HG03060 (cell line): ENCODE results near the gene VPS4A.

Experiments
- ATAC-seq: cut with Tn5 transposase; IDR thresholded peaks from one replicate; pipeline ENCODE4 v1.9.1; 2021; ENCODE audit warnings: low read depth, moderate number of reproducible peaks; ENCODE audit not compliant: unreplicated experiment

The VPS4A gene

DNA sequence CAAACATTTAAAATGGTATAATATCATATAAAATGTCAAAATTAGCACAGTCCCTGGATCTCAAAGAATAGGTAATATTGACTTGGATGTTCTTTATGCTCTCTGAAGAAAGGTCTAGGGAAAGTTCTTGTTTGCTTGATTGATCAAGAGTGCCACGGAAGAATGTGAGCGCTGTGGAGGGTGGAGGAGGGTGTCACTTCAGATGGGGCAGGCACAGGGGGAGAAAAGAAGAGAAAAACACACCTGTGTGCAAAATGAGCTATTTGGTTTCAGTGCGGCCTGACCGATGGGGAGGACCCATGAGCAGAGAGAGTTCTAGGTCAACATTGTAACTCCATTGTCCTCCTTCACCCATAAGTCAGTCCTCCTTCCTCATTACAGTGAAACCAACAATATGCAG, 8.8 kb upstream of the VPS4A start:
- no peak for ATAC-seq

DNA sequence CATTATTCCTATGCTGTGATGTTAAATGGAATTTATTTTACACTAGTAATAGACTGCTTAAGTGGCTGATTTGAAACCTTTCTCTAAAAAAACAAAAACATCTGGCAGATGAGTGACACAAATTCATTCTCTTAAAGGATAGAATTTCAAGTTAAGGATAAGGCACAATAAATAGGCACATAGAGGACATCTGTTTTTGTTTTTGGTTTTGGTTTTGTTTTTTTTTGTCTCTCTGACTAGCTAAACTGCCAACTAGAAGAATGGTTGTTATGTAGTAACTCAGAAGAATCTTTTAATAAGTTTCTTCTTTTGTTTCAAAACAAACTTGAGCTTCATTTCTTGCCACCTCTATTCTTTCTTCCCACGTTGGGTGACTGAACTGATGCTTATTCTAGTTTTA, 5.1 kb upstream of the VPS4A start:
- ATAC-seq, result no peak

DNA sequence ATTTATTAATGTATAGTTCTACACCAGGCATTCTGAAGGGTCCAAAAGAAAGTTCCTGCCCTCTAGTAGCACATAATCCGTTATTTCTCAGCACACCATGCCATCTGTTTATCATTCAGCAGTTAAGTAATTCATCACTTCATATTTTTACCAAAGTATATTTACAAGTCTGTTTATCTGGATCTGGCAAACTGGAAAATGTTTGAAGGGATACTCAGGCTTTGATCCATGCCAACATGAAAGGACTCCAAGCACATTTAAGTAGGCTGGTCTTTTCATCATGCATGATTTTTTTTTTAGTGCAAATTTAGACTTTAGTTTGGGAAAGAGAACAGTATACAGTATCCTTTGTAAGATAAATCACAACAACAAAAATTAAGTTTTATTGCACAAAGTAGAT, 4.1 kb upstream of the VPS4A start:
- ATAC-seq, result no peak

DNA sequence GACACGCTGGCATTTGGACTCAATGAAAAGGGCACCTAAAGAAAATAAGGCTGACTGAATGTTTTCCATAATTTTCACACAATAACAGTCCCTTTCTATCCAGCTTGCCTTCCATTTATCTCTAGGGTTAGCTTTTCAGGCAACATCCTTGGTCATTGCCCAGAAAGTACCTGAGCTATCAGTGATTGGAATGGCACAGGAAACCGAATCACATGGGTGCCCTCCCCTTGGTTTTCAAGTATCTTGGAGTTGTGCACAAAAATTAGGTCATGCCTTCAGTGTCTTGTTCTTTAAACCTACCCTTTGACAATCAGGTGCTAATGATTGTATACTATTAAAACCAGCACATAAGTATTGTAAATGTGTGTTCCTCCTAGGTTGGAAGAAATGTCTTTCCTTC, 3.3 kb upstream of the VPS4A start:
- ATAC-seq, result no peak

DNA sequence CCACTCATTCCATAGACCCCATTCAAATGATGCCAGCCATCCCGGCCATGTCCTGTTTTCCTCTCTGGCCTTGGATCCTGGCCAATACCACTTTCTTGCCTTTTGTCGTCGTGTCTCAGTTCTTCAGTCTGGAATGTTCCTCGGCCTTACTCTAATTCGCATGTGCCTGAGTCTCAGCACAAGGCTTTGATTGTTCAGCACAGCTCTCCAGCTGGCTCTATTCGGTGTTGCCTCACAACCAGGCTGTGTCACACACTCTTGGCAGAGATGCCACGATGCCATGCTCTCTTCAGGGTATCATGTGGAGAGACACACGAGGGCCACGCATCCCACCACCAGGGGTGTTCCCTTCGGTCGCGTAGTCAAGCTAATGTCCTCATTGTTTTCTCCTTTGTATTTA, 1.8 kb upstream of the VPS4A start:
- ATAC-seq, result no peak

DNA sequence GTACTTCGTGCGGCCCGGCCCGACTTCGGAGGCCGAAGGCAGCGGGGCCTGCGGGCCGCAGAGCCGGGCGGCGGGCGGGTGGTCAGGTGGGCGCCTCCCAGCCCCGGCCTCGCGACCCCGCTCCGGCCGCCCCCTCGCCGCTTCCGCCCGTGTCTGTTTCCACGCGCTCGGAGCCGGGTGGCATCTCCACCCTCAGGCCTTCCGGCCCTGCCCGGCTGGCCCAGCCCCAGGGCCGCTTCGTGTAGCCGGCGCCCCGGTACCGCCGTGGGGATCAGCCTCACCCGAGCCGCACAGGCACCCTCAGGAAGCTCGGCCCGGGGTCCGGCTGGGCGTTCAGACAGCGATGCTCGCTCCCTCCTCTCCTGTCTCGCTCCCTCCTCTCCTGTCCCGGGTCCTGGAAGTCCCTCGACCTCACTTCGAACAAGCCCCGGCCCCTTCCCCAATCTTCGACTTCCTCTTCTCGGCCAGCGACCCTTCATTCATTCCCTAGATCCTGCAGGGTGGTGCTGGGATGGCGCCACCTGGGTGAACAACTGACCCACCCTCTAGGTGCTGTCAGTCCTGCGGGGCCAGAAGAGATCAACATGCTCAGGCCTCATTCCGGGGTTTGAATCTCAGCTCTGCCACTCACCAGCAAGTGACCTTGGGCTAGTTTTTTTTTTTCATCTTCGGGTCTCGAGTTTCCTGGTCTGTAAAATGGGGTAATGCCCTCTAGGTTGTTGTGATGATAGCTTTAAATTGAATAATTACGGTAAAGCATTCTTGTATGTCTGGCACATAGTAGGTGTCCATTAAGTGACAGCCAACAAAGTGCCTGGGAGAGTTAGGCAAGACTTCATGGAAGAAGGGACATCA, 610 bp downstream of the VPS4A start:
- peak; percentile 22 for ATAC-seq

DNA sequence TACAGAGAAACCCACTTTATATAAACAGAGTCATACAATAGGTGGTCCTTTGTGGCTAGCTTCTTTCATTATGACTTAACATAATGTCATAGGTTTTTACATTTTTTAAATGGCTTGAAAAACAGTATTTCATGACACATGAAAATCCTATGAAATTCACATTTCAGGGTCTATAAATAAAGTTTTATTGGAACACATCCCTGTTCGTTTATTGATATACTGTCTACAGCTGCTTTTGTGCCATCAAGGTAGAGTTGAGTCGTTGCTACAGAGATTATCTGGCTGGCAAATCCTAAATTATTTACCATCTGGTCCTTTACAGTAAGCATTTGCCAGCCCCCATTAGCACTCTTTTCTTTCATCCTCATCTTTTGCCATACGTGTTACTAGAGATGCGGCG, 2.3 kb downstream of the VPS4A start:
- ATAC-seq, result no peak

DNA sequence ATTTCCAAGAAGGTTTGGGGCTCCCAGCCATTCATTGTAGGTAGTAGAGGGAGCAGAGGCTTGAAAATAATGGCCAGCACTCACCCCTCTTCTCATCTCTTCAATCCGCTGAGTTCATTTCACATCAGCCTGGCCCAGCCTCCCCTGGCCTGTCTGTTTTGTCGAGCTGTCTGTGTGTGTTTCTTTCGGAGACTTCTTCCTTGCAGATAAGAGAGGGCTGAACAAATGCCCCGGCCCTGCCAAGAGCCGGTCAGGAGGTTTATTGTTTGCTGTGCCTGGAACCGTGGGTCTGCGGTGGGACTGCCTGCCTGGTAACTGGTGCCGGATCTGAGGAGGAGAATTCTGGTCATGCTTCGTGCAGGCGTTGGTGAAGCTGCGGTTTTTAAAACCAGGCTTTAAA, 3.4 kb downstream of the VPS4A start:
- no peak for ATAC-seq

DNA sequence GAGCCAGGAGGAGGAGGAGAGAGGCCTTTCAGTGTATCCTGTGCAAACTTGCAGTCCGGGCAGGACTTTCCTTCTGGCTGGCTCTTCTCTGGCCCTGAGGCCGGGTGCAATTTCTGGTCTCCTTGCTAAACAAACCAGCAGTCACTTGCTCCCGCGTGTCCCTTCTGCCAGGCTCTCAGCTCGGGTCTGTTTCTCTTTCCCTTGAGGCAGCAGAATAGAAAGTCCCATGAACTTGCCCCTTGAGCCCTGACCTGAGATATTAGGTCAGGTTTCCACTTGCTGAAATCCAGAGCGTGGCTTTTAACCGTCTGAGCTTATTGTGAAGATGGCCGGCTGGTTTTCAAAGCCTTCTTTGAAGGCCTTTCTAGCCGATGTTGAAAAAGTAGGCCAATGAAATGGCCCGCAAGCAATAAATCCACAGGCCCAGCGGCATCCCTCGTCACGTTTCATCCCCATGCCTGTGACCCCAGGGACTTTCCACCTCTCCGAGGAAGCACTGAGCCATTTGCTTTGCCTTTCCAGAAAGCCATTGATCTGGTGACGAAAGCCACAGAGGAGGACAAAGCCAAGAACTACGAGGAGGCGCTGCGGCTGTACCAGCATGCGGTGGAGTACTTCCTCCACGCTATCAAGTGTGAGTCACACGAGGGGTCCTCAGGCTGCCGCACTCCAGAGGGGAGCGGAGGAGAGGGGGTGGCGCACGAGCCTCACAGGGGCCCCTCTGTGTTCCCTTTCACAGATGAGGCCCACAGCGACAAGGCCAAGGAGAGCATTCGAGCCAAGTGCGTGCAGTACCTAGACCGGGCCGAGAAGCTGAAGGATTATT, 4.5 kb downstream of the VPS4A start:
- no peak for ATAC-seq

DNA sequence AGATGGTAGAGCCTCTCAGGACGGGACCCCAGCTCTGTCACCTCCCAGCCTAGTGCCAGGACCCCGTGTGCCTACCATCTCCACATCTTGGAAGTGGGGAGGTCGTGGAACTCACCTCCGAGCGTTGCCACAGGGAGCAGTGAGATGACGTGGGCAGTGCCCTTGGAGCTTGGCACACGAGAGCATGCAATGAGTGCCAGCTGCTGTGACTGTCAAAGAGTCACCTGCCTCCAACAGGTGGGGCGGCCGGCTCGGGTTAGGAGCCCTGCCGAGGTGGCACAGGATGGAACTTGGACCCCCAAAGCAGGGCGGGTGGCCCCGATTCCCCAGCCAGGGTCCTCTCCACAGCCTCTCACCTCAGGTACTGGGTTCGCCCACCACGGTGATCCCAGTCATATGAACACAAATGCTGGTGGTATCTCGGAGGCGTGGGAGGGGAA, 5.5 kb downstream of the VPS4A start:
- ATAC-seq, result no peak

DNA sequence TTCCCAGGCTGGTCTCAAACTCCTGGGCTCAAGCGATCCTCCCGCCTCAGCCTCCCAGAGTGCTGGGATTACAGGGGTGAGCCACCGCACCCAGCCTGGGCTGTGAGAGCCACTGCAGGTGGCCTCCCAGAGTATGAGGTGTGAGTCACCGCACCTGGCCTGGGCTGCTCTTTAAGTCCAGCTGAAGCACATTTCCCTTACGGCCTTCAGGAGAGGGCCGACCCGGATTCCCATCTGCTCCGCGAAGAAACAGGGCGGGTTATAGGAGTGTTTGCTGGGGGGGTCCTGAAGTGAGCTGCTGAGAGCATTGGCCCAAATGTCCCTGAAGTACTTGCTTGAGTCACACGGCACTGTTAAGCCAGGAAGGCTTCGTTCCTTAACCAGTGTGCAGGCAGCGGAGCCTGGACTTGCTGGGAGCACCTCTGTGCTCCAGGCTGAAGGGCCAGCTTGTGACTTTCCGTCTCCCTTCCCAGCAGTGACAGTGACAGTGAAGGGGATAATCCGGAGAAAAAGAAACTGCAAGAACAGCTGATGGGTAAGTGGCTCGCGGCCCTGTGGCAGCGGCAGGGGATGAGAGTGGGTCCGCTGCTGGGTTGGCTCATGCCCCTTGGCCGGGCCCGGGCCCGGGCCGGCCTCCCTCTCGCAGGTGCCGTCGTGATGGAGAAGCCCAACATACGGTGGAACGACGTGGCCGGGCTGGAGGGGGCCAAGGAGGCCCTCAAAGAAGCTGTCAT, 7.2 kb downstream of the VPS4A start:
- no peak for ATAC-seq

DNA sequence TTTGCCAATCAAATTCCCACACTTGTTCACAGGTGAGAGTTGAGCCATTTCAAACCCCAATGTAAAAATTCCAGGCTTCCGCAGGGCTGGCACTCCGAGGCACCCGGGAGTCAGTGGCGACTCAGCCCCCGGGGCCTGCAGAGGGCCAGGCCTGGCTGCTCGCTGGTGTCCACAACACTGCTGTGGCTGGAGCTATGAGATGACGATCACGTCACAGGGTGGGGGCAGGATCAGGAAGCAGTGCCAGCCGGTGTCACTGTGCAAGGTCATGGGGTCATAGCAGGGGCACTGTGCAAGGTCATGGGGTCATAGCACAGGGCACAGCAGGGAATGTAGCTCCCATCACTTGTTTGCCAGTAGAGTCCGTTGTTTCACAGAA, 7.8 kb downstream of the VPS4A start:
- ATAC-seq, result no peak

DNA sequence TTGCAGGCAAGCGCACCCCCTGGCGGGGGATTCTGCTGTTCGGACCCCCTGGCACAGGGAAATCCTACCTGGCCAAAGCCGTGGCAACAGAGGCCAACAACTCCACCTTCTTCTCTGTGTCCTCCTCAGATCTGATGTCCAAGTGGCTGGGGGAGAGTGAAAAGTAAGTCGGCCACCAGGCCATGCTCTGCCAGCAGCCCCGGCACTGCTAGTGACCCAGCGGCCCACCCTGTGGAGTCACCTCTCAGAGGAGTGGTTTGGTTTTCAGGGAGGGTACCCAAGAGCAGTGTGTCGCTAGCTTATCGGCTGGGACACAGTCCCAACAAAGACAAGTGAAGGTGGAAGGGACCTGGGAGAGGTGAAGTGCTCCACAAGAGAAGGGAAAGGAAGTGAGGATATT, 8.2 kb downstream of the VPS4A start:
- no peak for ATAC-seq

DNA sequence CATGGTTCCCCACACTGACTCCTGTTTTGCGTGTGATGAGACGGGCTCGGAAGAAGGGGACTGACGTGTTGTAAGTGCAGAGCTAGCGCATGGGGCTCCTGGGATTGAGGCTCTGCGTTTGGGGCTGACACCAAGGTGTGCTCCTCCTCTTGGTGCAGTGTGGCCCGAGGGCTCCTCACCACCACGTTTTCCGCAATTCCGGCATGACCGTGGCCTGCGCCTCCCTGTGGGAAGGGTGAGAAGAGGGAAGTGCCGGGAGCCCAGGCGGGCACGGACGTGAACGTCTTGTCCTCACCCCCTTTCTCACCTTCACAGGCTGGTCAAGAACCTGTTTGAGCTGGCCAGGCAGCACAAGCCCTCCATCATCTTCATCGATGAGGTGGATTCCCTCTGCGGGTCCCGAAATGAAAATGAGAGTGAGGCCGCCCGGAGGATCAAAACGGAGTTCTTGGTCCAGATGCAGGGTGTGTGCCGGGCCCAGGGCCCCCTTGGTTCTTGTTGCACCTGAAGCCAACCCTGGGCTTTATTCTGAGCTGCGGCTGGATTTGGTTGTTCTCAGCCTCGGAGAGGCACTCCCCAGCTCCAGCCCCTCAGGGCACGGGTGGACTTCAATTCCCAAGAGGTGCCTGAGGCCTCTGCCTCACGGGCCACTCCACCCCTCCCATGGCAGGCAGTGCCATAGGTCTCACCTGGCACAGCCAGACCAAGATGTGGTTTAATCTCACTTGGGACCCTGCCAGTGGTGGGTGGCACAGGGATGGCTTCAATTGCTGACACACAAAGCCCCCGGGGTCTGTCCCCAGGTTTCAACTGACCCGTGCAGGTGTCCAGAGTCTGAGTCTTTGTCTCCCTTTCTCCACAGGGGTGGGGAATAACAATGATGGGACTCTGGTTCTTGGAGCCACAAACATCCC, 8.9 kb downstream of the VPS4A start:
- ATAC-seq, result no peak

DNA sequence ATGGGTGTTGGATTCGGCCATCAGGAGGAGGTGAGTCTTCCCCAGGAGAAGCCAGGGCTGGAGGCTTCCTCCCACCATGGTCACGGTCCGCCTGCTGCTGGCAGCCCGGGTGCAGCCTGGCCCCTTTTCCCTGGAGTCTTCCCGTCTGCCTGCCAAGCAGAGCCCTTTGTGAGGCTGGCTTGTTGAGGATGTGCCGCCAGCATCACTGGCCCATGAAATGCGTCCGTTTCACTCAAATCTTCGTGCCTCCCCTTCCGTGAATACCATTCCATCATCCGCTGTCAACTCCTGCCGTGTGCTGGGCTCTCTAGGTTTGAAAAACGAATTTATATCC, 9.6 kb downstream of the VPS4A start:
- ATAC-seq, result no peak

DNA sequence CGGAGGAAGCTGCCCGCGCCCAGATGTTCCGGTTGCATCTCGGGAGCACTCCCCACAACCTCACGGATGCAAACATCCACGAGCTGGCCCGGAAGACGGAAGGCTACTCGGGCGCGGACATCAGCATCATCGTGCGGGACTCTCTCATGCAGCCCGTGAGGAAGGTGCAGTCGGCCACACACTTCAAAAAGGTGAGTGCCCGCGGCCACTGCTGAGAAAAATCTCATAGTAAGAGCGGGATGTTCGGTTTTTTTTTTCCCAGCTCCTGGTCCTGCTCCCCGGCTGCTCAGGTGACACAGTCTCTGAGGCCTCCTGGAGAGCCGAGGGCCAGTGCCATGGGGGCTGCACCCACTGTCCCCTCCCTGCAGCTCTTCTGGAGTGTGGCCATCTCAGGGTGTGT, 9.9 kb downstream of the VPS4A start:
- ATAC-seq, result no peak

DNA sequence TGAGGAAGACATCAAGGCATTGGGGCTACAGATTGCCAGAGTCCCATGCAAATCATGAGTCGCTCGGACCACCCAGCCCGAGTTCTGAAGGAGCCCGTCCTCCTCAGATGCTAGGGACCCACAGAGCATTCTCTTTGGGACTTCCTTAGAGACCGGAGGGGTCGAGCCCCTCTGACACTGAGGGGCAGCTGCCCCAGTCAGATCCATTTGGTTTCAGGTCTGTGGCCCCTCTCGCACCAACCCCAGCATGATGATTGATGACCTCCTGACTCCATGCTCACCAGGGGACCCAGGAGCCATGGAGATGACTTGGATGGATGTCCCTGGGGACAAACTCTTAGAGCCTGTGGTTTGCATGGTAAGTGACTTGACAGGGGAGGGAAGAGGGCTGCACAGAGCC, 11.2 kb downstream of the VPS4A start:
- ATAC-seq, result no peak

DNA sequence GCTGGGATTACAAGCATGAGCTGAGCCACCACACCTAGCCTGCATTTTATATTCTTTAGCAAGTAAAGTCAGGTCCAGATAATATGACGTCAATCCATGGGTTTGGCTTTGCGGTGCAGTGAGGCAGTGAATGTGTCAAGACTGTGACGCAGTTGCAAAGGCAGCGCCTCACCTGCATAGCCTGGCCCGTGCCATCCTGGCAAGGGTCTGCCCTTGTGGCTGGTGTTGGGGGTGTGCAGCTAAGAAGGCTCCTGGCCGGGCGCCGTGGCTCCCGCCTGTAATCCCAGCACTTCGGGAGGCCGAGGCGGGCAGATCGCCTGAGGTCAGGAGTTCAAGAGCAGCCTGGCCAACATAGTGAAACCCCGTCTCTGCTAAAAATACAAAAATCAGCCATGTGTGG, 12.3 kb downstream of the VPS4A start:
- ATAC-seq, result no peak

DNA sequence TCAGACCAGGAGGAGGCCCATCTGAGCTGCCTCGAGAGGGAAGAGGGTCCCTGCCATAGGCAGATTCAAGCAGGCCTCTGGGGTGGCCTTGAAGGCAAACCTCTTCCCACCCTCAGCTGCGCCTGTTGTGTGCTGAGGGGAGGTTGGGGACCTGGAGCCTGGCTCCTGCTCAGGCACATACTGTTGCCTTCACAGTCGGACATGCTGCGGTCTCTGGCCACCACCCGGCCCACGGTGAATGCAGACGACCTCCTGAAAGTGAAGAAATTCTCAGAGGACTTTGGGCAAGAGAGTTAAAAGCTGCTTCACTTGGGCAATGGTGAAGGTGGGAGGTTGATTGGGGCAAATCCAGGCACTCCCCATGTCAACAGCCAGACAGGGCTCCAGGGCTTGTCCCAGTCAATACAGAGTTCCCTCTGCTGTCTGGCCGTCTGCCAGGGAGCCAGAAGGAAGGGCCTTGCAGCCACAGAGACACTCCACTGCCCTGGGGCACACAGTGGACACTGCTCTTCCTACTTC, 12.9 kb downstream of the VPS4A start:
- ATAC-seq, result no peak

DNA sequence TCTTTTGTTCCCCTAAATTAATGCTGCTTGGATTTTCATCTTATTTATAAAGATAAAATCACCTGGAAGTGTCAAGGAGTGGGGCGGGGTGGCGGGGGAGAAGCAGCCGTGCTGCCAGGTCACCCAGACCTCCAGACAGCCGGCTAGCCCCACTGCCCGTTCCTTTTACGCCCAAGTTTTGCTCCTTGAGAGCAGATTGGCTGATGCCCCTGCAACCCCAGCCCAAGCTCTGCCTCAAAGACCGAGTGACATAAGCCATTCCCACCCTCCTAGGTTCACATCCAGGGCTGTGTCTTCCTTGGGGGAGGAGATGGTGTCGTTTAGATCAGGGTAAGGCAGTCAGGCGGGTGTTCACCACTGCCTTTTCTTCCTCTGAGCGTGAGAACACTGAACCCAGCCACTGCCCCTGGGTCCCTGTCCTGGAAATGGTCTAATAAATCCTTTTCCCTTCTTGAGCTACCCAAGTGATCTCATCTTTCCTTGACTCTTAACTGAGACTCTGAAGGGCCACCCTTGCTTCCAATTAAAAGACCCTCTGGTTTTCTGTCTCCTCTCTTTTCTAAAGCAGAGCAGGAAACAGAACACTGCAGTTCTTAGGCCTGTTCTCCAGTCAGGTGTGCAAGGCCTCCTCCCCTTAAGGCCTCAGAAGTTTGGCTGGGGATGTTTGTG, 13.6 kb downstream of the VPS4A start:
- no peak for ATAC-seq
